Mononuclear cell (primary cell): ENCODE measurements around the gene OCEL1. TPM values are rescaled to one million over a fixed set of nuclear protein-coding genes. Genes with fewer than 3 reads are reported as not detected.

Source experiments
- H3K27me3 ChIP-seq: 2 replicates; pipeline ENCODE4 v1.6.0; 2011; ENCODE audit warnings: low read length, control low read depth; ENCODE audit not compliant: insufficient read depth
- H3K4me1 ChIP-seq: 2 replicates; pipeline ENCODE4 v1.5.1; 2011; ENCODE audit warnings: mild to moderate bottlenecking, low read length, control low read depth; ENCODE audit not compliant: insufficient read depth
- H3K4me3 ChIP-seq: 2 replicates; pipeline ENCODE4 v1.5.1; 2011; ENCODE audit warnings: mild to moderate bottlenecking, low read length, moderate library complexity
- H3K9me3 ChIP-seq: 2 replicates; pipeline ENCODE4 v1.5.1; 2011; ENCODE audit warnings: low read depth, mild to moderate bottlenecking, control low read depth, low read length
- total RNA-seq: library from RNA; depleted of rRNA; stranded (reverse); fragments of >200 nt; gene quantifications from one replicate; pipeline ENCODE4 v1.2.3, GENCODE V29; 2012

Gene OCEL1
- total RNA-seq, 1 donor: 2.1 TPM

GRCh38 chr19:17202249-17202648, 23.8 kb upstream of the OCEL1 start:
- H3K4me1 ChIP-seq: no peaks in the 10 kb centered on the region
- no peaks in the 10 kb centered on the region for H3K27me3 ChIP-seq
- H3K9me3 ChIP-seq: no peaks in the 10 kb centered on the region
- H3K4me3 ChIP-seq: no peak overlapping the region

- Histone ChIP-seq H3K4me3 (no peak overlapping the region), H3K4me1 (no peaks in the 10 kb centered on the region), H3K9me3 (no peaks in the 10 kb centered on the region), H3K27me3 (no peaks in the 10 kb centered on the region)
These were observed 23.3 kb upstream of the OCEL1 start for GRCh38 chr19:17202713-17203112.

DNA sequence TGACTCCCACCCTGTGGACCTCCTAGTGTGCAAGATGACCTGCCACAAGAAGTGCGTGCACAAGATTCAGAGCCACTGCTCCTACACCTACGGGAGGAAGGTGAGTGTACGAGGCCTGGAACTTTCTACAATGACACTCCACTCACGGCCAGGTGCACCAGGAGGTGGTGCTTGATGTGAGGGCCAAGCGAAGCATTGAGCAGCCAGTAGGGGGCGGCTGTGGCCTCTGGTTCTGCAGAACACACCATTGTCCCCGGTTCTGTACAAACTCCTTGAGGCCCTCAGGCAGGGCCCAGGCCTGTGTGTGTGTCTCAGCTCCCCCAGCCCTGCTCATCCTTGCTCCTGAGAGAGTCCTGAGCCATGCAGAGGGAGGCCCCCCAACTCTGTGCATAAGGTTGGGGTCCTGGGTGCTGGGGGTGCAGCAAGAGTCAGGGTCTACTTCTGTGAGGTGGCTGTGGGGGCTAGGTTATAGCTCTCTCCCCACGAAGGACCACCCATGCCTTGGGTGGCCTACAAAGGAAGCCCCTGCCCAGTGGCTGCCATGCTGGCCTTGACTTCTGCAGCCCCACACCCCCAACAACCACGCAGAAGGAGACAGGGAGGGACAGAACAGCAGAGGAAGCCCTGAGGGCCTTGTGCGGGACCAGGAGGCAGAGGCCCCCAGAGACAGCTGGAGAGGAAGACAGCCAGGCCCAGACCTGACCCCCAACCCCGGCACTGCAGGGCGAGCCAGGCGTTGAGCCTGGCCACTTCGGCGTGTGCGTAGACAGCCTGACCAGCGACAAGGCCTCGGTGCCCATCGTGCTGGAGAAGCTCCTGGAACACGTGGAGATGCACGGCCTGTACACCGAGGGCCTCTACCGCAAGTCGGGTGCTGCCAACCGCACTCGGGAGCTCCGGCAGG, 20.5 kb upstream of the OCEL1 start:
- no peaks in the 10 kb centered on the region for H3K4me1 ChIP-seq
- H3K9me3 ChIP-seq: no peaks in the 10 kb centered on the region
- H3K27me3 ChIP-seq: no peaks in the 10 kb centered on the region
- no peak overlapping the region for H3K4me3 ChIP-seq

DNA sequence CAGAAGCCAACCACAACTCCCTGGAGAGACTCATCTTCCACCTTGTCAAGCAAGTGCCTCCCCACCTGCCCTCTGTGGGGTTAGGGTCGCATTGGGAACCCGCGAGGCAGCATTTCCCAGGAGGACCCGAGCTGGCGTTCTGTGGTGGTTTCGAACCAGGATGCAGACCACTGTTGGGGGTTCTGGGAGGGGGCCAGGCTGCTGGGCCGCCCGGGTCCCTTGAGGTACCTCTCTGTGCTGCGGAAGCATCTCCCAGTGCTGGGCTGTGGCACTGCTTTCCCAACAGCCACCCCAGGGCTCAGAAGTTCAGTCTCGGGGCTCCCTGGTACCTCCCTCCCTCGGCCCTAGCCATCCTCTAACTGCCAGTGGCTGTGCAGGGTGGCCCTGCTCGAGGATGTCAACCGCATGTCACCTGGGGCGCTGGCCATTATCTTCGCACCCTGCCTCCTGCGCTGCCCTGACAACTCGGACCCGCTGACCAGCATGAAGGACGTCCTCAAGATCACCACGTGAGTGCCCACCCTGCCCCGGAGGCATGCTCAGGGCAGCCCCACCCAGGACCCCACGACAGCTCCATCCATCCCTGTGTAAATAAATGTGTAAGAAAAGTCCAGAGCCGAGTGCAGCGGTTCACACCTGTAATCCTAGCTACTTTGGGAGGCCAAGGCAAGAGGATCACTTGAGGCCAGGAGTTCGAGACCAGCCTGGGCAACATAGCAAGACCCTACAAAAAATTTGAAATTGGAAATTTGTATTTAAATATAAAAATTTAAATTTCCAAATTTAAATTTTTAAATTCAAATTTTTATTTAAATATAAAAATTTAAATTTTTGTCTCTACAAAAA, 19.1 kb upstream of the OCEL1 start:
- no peaks in the 10 kb centered on the region for H3K4me1 ChIP-seq
- H3K4me3 ChIP-seq: no peak overlapping the region
- H3K9me3 ChIP-seq: no peaks in the 10 kb centered on the region
- H3K27me3 ChIP-seq: no peaks in the 10 kb centered on the region

DNA sequence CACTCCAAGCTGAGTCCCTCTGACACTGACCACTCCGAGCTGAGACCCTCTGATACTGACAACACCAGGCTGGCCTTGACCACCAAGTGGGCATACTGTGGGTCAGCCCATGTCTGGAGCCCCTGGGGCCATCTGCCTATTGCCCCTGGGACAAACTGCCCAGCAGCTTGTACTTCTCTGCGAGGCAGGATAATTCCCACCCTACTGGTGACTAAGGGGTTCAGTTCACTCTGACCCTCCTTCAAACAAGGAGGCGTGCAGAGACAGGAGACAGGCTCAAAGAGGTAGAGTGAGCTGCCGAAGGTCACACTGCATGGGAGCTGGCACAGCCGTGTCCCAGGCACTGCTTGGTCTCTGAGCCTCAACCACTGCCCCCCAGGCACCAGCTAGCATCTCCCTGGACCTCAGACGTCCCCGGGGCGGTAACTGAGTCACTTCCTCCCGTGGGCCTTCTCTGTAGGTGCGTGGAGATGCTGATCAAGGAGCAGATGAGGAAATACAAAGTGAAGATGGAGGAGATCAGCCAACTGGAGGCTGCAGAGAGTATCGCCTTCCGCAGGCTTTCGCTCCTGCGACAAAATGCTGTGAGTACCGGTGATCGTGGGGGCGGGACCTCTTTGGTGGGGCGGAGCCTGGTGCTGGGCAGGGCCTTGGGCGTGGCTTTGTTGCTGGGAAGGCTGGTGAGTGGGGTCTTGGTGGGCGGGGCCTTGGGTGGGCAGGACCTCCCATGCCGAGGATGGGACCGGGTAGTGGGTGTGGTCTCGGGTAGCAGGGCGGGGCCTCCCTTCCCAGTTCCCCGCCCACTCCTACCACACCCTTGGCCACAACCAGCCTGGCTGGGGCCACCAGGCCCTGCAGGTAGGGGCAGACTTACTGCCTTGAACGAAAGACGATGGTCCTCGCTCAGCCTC, 16.6 kb upstream of the OCEL1 start:
- Histone ChIP-seq H3K4me3 (no peak overlapping the region), H3K27me3 (no peaks in the 10 kb centered on the region), H3K9me3 (no peaks in the 10 kb centered on the region), H3K4me1 (peaks cover 2% of the 10 kb centered on the region)

- Histone ChIP-seq H3K27me3 (no peaks in the 10 kb centered on the region), H3K4me1 (peaks cover 7% of the 10 kb centered on the region), H3K9me3 (no peaks in the 10 kb centered on the region), H3K4me3 (no peak overlapping the region)
These were observed 15.7 kb upstream of the OCEL1 start for GRCh38 chr19:17210296-17210695.

- Histone ChIP-seq H3K9me3 (no peaks in the 10 kb centered on the region), H3K27me3 (no peaks in the 10 kb centered on the region), H3K4me1 (peaks cover 15% of the 10 kb centered on the region)
These were observed 14.2 kb upstream of the OCEL1 start for GRCh38 chr19:17211547-17212446.

GRCh38 chr19:17213334-17213733, 12.7 kb upstream of the OCEL1 start:
- no peak overlapping the region for H3K4me3 ChIP-seq
- peaks cover 15% of the 10 kb centered on the region for H3K4me1 ChIP-seq
- H3K9me3 ChIP-seq: no peaks in the 10 kb centered on the region
- no peaks in the 10 kb centered on the region for H3K27me3 ChIP-seq

More at GRCh38 chr19:17211547-17212446, 14.2 kb upstream of the OCEL1 start:
- H3K4me3 ChIP-seq: no peak overlapping the region

DNA sequence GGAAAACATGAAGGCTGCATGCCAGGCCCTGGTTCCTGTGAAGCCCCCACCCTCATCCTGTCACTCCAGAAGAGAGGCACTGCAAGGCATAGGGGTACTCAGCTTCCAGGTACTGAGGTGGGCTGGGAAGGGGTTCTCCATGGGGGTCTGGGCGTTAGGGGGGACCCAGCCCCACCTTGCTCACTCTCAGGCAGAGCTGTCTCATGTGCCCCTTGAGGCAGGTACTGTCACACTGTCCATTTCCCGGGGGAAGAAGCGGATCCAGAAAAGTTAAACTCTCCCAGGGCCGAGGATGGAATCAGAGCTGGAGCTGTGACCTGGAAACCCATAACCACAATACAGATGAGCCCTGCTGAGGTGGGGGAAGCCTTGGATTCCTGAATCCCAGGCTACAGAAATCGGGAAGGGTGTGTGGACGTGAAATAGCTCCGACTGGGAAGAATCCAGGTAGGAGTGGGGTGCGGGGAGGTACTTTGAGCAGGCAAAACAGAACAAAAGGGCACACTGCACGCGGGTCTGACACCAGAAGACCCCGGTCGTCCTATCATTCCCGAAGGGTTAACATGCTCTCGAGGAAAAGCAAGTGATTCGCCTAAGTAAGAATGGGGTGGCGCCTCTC, 11.4 kb upstream of the OCEL1 start:
- Histone ChIP-seq H3K27me3 (no peaks in the 10 kb centered on the region), H3K9me3 (no peaks in the 10 kb centered on the region), H3K4me1 (peaks cover 15% of the 10 kb centered on the region), H3K4me3 (peak overlapping the region; percentile 68)

- H3K4me3 ChIP-seq: peak within 1 kb of the TSS; percentile 68
- H3K27me3 ChIP-seq: no peaks in the 10 kb centered on the region
- H3K4me1 ChIP-seq: peaks cover 15% of the 10 kb centered on the region
- H3K9me3 ChIP-seq: no peaks in the 10 kb centered on the region
These were observed 10.7 kb upstream of the OCEL1 start, which contains the start of gene USE1 for GRCh38 chr19:17215127-17215971. USE1 (plus strand) TSS chr19:17215357; CDS start chr19:17215406, 49 bp downstream.

GRCh38 chr19:17216058-17216670, 9.9 kb upstream of the OCEL1 start:
- H3K9me3 ChIP-seq: no peaks in the 10 kb centered on the region
- no peaks in the 10 kb centered on the region for H3K27me3 ChIP-seq
- no peak overlapping the region for H3K4me3 ChIP-seq
- H3K4me1 ChIP-seq: peaks cover 15% of the 10 kb centered on the region

- H3K9me3 ChIP-seq: no peaks in the 10 kb centered on the region
- H3K4me1 ChIP-seq: peaks cover 21% of the 10 kb centered on the region
- H3K4me3 ChIP-seq: no peak overlapping the region
These were observed 6.7 kb upstream of the OCEL1 start for GRCh38 chr19:17219286-17219685.

More at GRCh38 chr19:17219286-17219685, 6.7 kb upstream of the OCEL1 start:
- H3K27me3 ChIP-seq: no peaks in the 10 kb centered on the region
